ENCODE measurements around the gene MYO10.

GRCh38 chr5:16763211-16763610 is 172.9 kb downstream of the MYO10 start:
- TF ChIP-seq, protein P1, sequence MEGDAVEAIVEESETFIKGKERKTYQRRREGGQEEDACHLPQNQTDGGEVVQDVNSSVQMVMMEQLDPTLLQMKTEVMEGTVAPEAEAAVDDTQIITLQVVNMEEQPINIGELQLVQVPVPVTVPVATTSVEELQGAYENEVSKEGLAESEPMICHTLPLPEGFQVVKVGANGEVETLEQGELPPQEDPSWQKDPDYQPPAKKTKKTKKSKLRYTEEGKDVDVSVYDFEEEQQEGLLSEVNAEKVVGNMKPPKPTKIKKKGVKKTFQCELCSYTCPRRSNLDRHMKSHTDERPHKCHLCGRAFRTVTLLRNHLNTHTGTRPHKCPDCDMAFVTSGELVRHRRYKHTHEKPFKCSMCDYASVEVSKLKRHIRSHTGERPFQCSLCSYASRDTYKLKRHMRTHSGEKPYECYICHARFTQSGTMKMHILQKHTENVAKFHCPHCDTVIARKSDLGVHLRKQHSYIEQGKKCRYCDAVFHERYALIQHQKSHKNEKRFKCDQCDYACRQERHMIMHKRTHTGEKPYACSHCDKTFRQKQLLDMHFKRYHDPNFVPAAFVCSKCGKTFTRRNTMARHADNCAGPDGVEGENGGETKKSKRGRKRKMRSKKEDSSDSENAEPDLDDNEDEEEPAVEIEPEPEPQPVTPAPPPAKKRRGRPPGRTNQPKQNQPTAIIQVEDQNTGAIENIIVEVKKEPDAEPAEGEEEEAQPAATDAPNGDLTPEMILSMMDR (IDR thresholded peaks at IDR 0.05; ENCODE audit: poor library complexity) = no peak
- no peak for TF ChIP-seq EZH2 (IDR thresholded peaks at IDR 0.05; ENCODE audit: borderline replicate concordance)
